ENCODE results near the gene CDK1.

The CDK1 gene

GRCh38 chr10:60753817-60754216, 24.5 kb upstream of the CDK1 start:
- Mint-ChIP-seq H3K27me3 (peaks cover 6% of the 10 kb centered on the region), H3K27ac (no peak overlapping the region)
- DNase-seq, result no peak

GRCh38 chr10:60757420-60757895, 20.8 kb upstream of the CDK1 start:
- no peak for DNase-seq
- H3K27me3 Mint-ChIP-seq, result peaks cover 6% of the 10 kb centered on the region
- H3K27ac Mint-ChIP-seq, result no peak overlapping the region
- H3K4me3 Mint-ChIP-seq, result no peak overlapping the region
- no peaks in the 10 kb centered on the region for H3K36me3 Mint-ChIP-seq (ENCODE audit: low read depth)
- no peaks in the 10 kb centered on the region for H3K4me1 Mint-ChIP-seq (ENCODE audit: low read depth)
- no peaks in the 10 kb centered on the region for H3K9me3 Mint-ChIP-seq

More at GRCh38 chr10:60753817-60754216, 24.5 kb upstream of the CDK1 start:
- peaks cover 6% of the 10 kb centered on the region for H3K4me1 Mint-ChIP-seq (ENCODE audit: low read depth)
- no peaks in the 10 kb centered on the region for H3K9me3 Mint-ChIP-seq
- H3K36me3 Mint-ChIP-seq (ENCODE audit: low read depth), result no peaks in the 10 kb centered on the region
- H3K4me3 Mint-ChIP-seq, result no peak overlapping the region

- no peak overlapping the region for H3K27ac Mint-ChIP-seq
- H3K4me1 Mint-ChIP-seq (ENCODE audit: low read depth), result no peaks in the 10 kb centered on the region
- H3K27me3 Mint-ChIP-seq, result peaks cover 6% of the 10 kb centered on the region
- no peak for DNase-seq
- no peaks in the 10 kb centered on the region for H3K9me3 Mint-ChIP-seq
- H3K36me3 Mint-ChIP-seq (ENCODE audit: low read depth), result no peaks in the 10 kb centered on the region
- H3K4me3 Mint-ChIP-seq, result no peak overlapping the region
Measured at GRCh38 chr10:60759181-60759580, 19.1 kb upstream of the CDK1 start.

- no peak overlapping the region for H3K27ac Mint-ChIP-seq
- no peaks in the 10 kb centered on the region for H3K9me3 Mint-ChIP-seq
- no peak overlapping the region for H3K4me3 Mint-ChIP-seq
- DNase-seq, result no peak
- no peaks in the 10 kb centered on the region for H3K4me1 Mint-ChIP-seq (ENCODE audit: low read depth)
- no peaks in the 10 kb centered on the region for H3K36me3 Mint-ChIP-seq (ENCODE audit: low read depth)
- peaks cover 5% of the 10 kb centered on the region for H3K27me3 Mint-ChIP-seq
Measured at GRCh38 chr10:60760711-60761210, 17.5 kb upstream of the CDK1 start.

- Mint-ChIP-seq H3K36me3 (ENCODE audit: low read depth) (no peaks in the 10 kb centered on the region), H3K27ac (no peak overlapping the region), H3K4me1 (ENCODE audit: low read depth) (peaks cover 6% of the 10 kb centered on the region), H3K9me3 (no peaks in the 10 kb centered on the region), H3K4me3 (no peak overlapping the region), H3K27me3 (no peaks in the 10 kb centered on the region)
- DNase-seq, result no peak
Measured at GRCh38 chr10:60762554-60762953, 15.7 kb upstream of the CDK1 start.

- no peak overlapping the region for H3K27ac Mint-ChIP-seq
- H3K9me3 Mint-ChIP-seq, result no peaks in the 10 kb centered on the region
Measured at GRCh38 chr10:60767424-60767823, 10.9 kb upstream of the CDK1 start.

GRCh38 chr10:60769406-60769805, 8.9 kb upstream of the CDK1 start:
- Mint-ChIP-seq H3K9me3 (no peaks in the 10 kb centered on the region), H3K27ac (no peak overlapping the region), H3K27me3 (no peaks in the 10 kb centered on the region), H3K36me3 (ENCODE audit: low read depth) (no peaks in the 10 kb centered on the region), H3K4me1 (ENCODE audit: low read depth) (peaks cover 11% of the 10 kb centered on the region), H3K4me3 (no peak overlapping the region)
- no peak for DNase-seq

More at GRCh38 chr10:60767424-60767823, 10.9 kb upstream of the CDK1 start:
- no peak overlapping the region for H3K4me3 Mint-ChIP-seq
- no peak for DNase-seq
- H3K27me3 Mint-ChIP-seq, result no peaks in the 10 kb centered on the region
- H3K4me1 Mint-ChIP-seq (ENCODE audit: low read depth), result peaks cover 11% of the 10 kb centered on the region
- no peaks in the 10 kb centered on the region for H3K36me3 Mint-ChIP-seq (ENCODE audit: low read depth)

GRCh38 chr10:60777696-60778213, 523 bp upstream of the CDK1 start:
- H3K27ac Mint-ChIP-seq, result peak overlapping the region; percentile 98

GRCh38 chr10:60778971-60779796, 906 bp downstream of the CDK1 start:
- H3K4me3 Mint-ChIP-seq, result peak overlapping the region; percentile 98
- no peak for DNase-seq
- H3K9me3 Mint-ChIP-seq, result no peaks in the 10 kb centered on the region
- peak overlapping the region; percentile 98 for H3K27ac Mint-ChIP-seq
- peaks cover 32% of the 10 kb centered on the region for H3K4me1 Mint-ChIP-seq (ENCODE audit: low read depth)
- H3K36me3 Mint-ChIP-seq (ENCODE audit: low read depth), result peaks cover 54% of the 10 kb centered on the region
- no peaks in the 10 kb centered on the region for H3K27me3 Mint-ChIP-seq

More at GRCh38 chr10:60777696-60778213, 523 bp upstream of the CDK1 start:
- no peaks in the 10 kb centered on the region for H3K9me3 Mint-ChIP-seq
- peak overlapping the region; percentile 98 for H3K4me3 Mint-ChIP-seq
- no peak for DNase-seq
- H3K36me3 Mint-ChIP-seq (ENCODE audit: low read depth), result peaks cover 40% of the 10 kb centered on the region
- peaks cover 27% of the 10 kb centered on the region for H3K4me1 Mint-ChIP-seq (ENCODE audit: low read depth)
- H3K27me3 Mint-ChIP-seq, result no peaks in the 10 kb centered on the region

- Mint-ChIP-seq H3K27me3 (no peaks in the 10 kb centered on the region), H3K36me3 (ENCODE audit: low read depth) (peaks cover 78% of the 10 kb centered on the region), H3K4me1 (ENCODE audit: low read depth) (peaks cover 34% of the 10 kb centered on the region), H3K27ac (no peak overlapping the region), H3K9me3 (no peaks in the 10 kb centered on the region), H3K4me3 (peak overlapping the region; percentile 41)
- no peak for DNase-seq
Measured at GRCh38 chr10:60781661-60782060, 3.4 kb downstream of the CDK1 start.

GRCh38 chr10:60784641-60785040, 6.4 kb downstream of the CDK1 start:
- no peak for DNase-seq
- H3K4me1 Mint-ChIP-seq (ENCODE audit: low read depth), result peaks cover 42% of the 10 kb centered on the region
- no peaks in the 10 kb centered on the region for H3K9me3 Mint-ChIP-seq
- peaks cover 95% of the 10 kb centered on the region for H3K36me3 Mint-ChIP-seq (ENCODE audit: low read depth)
- no peak overlapping the region for H3K4me3 Mint-ChIP-seq
- no peaks in the 10 kb centered on the region for H3K27me3 Mint-ChIP-seq
- no peak overlapping the region for H3K27ac Mint-ChIP-seq

GRCh38 chr10:60788544-60788943, 10.3 kb downstream of the CDK1 start:
- no peak for DNase-seq
- peaks cover 28% of the 10 kb centered on the region for H3K4me1 Mint-ChIP-seq (ENCODE audit: low read depth)
- no peaks in the 10 kb centered on the region for H3K27me3 Mint-ChIP-seq
- H3K36me3 Mint-ChIP-seq (ENCODE audit: low read depth), result peaks cover 98% of the 10 kb centered on the region
- H3K4me3 Mint-ChIP-seq, result no peak overlapping the region
- H3K9me3 Mint-ChIP-seq, result no peaks in the 10 kb centered on the region
- H3K27ac Mint-ChIP-seq, result no peak overlapping the region

- Mint-ChIP-seq H3K9me3 (no peaks in the 10 kb centered on the region), H3K4me1 (ENCODE audit: low read depth) (peaks cover 24% of the 10 kb centered on the region), H3K4me3 (no peak overlapping the region), H3K27me3 (no peaks in the 10 kb centered on the region), H3K36me3 (ENCODE audit: low read depth) (peaks cover 96% of the 10 kb centered on the region), H3K27ac (no peak overlapping the region)
- DNase-seq, result no peak
Measured at GRCh38 chr10:60789340-60789739, 11.1 kb downstream of the CDK1 start.

GRCh38 chr10:60794953-60795352, 16.7 kb downstream of the CDK1 start:
- peaks cover 83% of the 10 kb centered on the region for H3K36me3 Mint-ChIP-seq (ENCODE audit: low read depth)
- DNase-seq, result no peak
- H3K27ac Mint-ChIP-seq, result no peak overlapping the region
- H3K27me3 Mint-ChIP-seq, result no peaks in the 10 kb centered on the region
- no peak overlapping the region for H3K4me3 Mint-ChIP-seq
- no peaks in the 10 kb centered on the region for H3K9me3 Mint-ChIP-seq
- peaks cover 8% of the 10 kb centered on the region for H3K4me1 Mint-ChIP-seq (ENCODE audit: low read depth)
